CD4-positive, CD25-positive, alpha-beta regulatory T cell (primary cell): ENCODE results near the gene HOXC9. TPM values are rescaled to one million over a fixed set of nuclear protein-coding genes. Genes with fewer than 3 reads are reported as not detected.
A peak's percentile ranks its signal among the peaks of the same experiment; 100 is the strongest.

Source experiments
- ATAC-seq, 2 donors: fragments of 150-1000 bp; cut with Tn5 transposase; one replicate each; pipeline ENCODE4 v1.10.0; 2021; ENCODE audit warnings: low read depth in 2 of 2, moderate number of reproducible peaks in 2 of 2, moderate library complexity in 1 of 2
- DNase-seq, 3 donors: peaks; one replicate each; pipeline versions ENCODE4 v3.0.0 to v3.0.0-alpha.2; 2012 to 2022; ENCODE audit warnings: mixed read lengths in 1 of 3
- H3K27ac ChIP-seq: one replicate; pipeline ENCODE4 v1.7.0; 2013; ENCODE audit warnings: mild to moderate bottlenecking, low read length; ENCODE audit not compliant: insufficient read depth, poor library complexity, severe bottlenecking
- H3K27me3 ChIP-seq: one replicate; pipeline ENCODE4 v1.7.0; 2013; ENCODE audit warnings: low read length; ENCODE audit not compliant: control insufficient read depth, insufficient read depth
- H3K36me3 ChIP-seq: one replicate; pipeline ENCODE4 v1.7.0; 2013; ENCODE audit warnings: mild to moderate bottlenecking, low read length, moderate library complexity; ENCODE audit not compliant: control insufficient read depth, insufficient read depth
- H3K4me1 ChIP-seq: 2 replicates; pipeline ENCODE4 v1.7.0; 2013; ENCODE audit warnings: mild to moderate bottlenecking, low read length; ENCODE audit not compliant: insufficient read depth, control insufficient read depth, poor library complexity, severe bottlenecking
- H3K4me3 ChIP-seq: one replicate; pipeline ENCODE4 v1.7.0; 2013; ENCODE audit warnings: low read depth, mild to moderate bottlenecking, low read length, moderate library complexity
- H3K9me3 ChIP-seq, 2 experiments: 1 replicate in 1 of 2; 2 replicates in 1 of 2; pipeline ENCODE4 v1.7.0; 2013; ENCODE audit warnings: low read length in 2 of 2, mild to moderate bottlenecking in 1 of 2, moderate library complexity in 1 of 2; ENCODE audit not compliant: control insufficient read depth in 2 of 2
- H3K27ac Mint-ChIP-seq, 3 donors: one replicate each; pipeline ENCODE4 v1.8.0; 2020 to 2022; ENCODE audit warnings: mild to moderate bottlenecking in 3 of 3, mixed read lengths in 3 of 3, moderate library complexity in 2 of 3
- H3K27me3 Mint-ChIP-seq: one replicate; pipeline ENCODE4 v1.8.0; 2022; ENCODE audit warnings: mild to moderate bottlenecking, mixed read lengths
- H3K36me3 Mint-ChIP-seq: one replicate; pipeline ENCODE4 v1.8.0; 2020; ENCODE audit warnings: mixed read lengths
- H3K4me1 Mint-ChIP-seq, 4 donors: one replicate each; pipeline ENCODE4 v1.8.0; 2020 to 2022; ENCODE audit warnings: mixed read lengths in 4 of 4, mild to moderate bottlenecking in 1 of 4
- H3K4me3 Mint-ChIP-seq, 4 donors: one replicate each; pipeline ENCODE4 v1.8.0; 2020 to 2022; ENCODE audit warnings: mild to moderate bottlenecking in 4 of 4, mixed read lengths in 4 of 4, moderate library complexity in 3 of 4
- H3K9me3 Mint-ChIP-seq, 7 donors: one replicate each; pipeline ENCODE4 v1.8.0; 2020 to 2022; ENCODE audit warnings: mixed read lengths in 7 of 7, mild to moderate bottlenecking in 3 of 7, moderate library complexity in 2 of 7
- polyA plus RNA-seq, 4 donors: library from polyadenylated mRNA; unstranded; fragments of 300-500 nt; fragmentation: Illumina TruSeq; gene quantifications; one replicate each; pipeline ENCODE4 v1.2.3, GENCODE V29; 2021
- total RNA-seq: library from RNA; stranded (reverse); gene quantifications from one replicate; pipeline ENCODE4 v1.2.3, GENCODE V29; 2022

Gene HOXC9
- total and polyA plus RNA-seq, 5 donors from 2014 or later: not detected

DNA sequence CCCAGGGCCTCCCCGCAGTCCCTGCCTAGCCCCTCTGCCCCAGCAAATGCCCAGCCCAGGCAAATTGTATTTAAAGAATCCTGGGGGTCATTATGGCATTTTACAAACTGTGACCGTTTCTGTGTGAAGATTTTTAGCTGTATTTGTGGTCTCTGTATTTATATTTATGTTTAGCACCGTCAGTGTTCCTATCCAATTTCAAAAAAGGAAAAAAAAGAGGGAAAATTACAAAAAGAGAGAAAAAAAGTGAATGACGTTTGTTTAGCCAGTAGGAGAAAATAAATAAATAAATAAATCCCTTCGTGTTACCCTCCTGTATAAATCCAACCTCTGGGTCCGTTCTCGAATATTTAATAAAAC is 30.5 kb downstream of the HOXC9 start:
- Mint-ChIP-seq H3K36me3 (no peaks in the 10 kb centered on the region), H3K9me3 (peaks cover 0 to 10% (median 3%) of the 10 kb centered on the region in 7 donors), H3K27me3 (peaks cover 97% of the 10 kb centered on the region), H3K27ac (no peak overlapping the region), H3K4me3 (no peak overlapping the region), H3K4me1 (peaks cover 0 to 38% (median 20%) of the 10 kb centered on the region in 4 donors)
- Histone ChIP-seq H3K27me3 (peaks cover 40% of the 10 kb centered on the region), H3K9me3 (peaks cover 8 to 18% of the 10 kb centered on the region in 2 experiments), H3K27ac (no peak overlapping the region), H3K36me3 (no peaks in the 10 kb centered on the region), H3K4me1 (peaks cover 26% of the 10 kb centered on the region), H3K4me3 (no peak overlapping the region)
- DNase-seq: no peak
- ATAC-seq: no peak

DNA sequence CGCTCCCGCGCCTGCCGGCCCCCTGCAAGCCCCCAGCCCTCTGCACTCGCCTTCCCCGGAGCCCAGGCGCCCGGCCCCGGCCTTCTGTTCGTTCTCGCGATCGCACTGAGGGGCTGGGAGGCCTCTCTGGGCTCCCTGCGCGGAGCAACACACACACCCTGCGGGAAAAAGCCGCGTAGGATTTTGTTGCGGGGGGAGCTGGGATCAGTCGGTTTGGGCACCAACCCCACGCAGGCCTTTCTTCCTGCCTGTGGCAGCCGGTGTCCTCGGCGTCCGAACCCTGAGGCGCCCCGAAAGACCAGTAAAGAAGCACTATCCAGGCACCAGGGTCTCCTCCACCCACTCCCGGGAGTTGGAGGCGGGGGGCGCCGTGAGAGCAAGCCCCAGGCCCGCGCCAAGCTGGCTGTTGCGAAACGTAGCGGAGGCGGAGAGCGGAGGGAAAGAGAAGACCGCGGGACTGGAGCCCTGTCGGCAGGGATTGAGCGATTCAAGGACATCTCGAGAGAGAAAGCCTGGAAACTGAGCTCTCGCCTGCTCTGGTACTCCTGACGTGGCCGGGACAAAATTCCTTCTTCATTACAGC is 31.0 kb downstream of the HOXC9 start:
- Histone ChIP-seq H3K36me3 (no peaks in the 10 kb centered on the region), H3K4me3 (no peak overlapping the region), H3K4me1 (peaks cover 26% of the 10 kb centered on the region), H3K27ac (no peak overlapping the region), H3K9me3 (peaks cover 8 to 18% of the 10 kb centered on the region in 2 experiments), H3K27me3 (peaks cover 41% of the 10 kb centered on the region)
- H3K4me3 Mint-ChIP-seq: no peak overlapping the region
- ATAC-seq: no peak
- peaks cover 0 to 10% (median 3%) of the 10 kb centered on the region in 7 donors for H3K9me3 Mint-ChIP-seq
- peaks cover 0 to 38% (median 19%) of the 10 kb centered on the region in 4 donors for H3K4me1 Mint-ChIP-seq
- DNase-seq: no peak
- H3K36me3 Mint-ChIP-seq: no peaks in the 10 kb centered on the region
- H3K27me3 Mint-ChIP-seq: peaks cover 97% of the 10 kb centered on the region
- H3K27ac Mint-ChIP-seq: no peak overlapping the region

DNA sequence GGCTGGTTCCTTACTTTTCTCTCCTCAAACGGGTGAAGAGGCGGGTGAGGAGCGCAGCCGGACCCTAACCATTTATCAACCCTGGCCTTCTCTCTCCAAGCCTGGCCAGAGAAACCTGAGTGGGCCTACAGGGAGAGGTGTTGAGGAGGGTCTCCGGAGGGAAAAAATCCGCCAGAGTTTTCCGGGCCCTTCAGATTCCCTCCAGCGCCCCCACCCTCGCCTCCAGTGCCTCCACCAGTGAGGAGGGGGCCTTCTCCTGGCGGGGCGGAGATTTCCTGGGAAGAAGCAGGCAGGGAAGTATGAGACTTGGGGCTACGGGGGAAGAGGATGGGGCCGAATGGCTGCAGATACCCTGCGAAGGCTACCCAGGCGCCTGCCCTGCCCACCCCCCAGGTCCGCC is 31.5 kb downstream of the HOXC9 start:
- H3K27ac ChIP-seq: no peak overlapping the region
- H3K36me3 ChIP-seq: no peaks in the 10 kb centered on the region
- no peak overlapping the region for H3K27ac Mint-ChIP-seq
- H3K27me3 ChIP-seq: peaks cover 36% of the 10 kb centered on the region
- no peak overlapping the region for H3K4me3 Mint-ChIP-seq
- no peak overlapping the region for H3K4me3 ChIP-seq
- peaks cover 0 to 10% (median 3%) of the 10 kb centered on the region in 7 donors for H3K9me3 Mint-ChIP-seq
- H3K4me1 ChIP-seq: peaks cover 26% of the 10 kb centered on the region
- peaks cover 0 to 38% (median 19%) of the 10 kb centered on the region in 4 donors for H3K4me1 Mint-ChIP-seq
- H3K36me3 Mint-ChIP-seq: no peaks in the 10 kb centered on the region
- H3K27me3 Mint-ChIP-seq: peaks cover 97% of the 10 kb centered on the region
- peaks cover 8 to 18% of the 10 kb centered on the region in 2 experiments for H3K9me3 ChIP-seq
- DNase-seq: no peak
- no peak for ATAC-seq

DNA sequence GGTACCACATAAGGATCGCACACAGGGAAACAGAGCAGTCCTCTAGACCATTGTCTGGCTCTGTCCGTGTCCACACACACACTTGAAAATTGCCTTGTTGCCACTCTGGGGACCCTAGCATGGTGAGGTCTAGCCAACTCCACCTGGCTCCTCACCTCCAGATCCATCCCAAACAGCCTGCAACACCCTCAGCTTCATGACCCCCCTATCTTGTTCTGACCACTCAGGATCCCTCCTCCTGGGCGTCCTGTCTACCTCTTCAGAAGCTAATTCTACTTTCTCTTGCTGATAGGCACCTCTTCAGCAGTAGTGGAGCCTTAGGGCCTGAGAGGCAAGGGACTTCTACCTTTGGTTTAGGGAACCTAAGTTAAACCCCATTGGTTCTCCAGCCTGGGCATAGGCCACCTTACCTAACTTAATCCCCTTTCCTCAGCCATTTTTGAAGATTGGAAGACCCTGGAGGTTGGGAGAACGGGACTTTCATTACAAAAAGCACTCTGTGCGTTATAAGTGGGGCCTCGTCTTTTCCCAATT is 32.2 kb downstream of the HOXC9 start:
- DNase-seq: no peak
- H3K27me3 Mint-ChIP-seq: peaks cover 97% of the 10 kb centered on the region
- H3K9me3 ChIP-seq: peaks cover 8 to 18% of the 10 kb centered on the region in 2 experiments
- no peaks in the 10 kb centered on the region for H3K36me3 Mint-ChIP-seq
- H3K4me1 ChIP-seq: peaks cover 22% of the 10 kb centered on the region
- no peak overlapping the region for H3K4me3 Mint-ChIP-seq
- H3K27me3 ChIP-seq: peaks cover 31% of the 10 kb centered on the region
- H3K27ac Mint-ChIP-seq: peak overlapping the region in 1 of 3 donors; percentile 56
- no peak overlapping the region for H3K27ac ChIP-seq
- no peaks in the 10 kb centered on the region for H3K36me3 ChIP-seq
- no peak overlapping the region for H3K4me3 ChIP-seq
- H3K9me3 Mint-ChIP-seq: peaks cover 0 to 10% (median 3%) of the 10 kb centered on the region in 7 donors
- peaks cover 0 to 34% (median 17%) of the 10 kb centered on the region in 4 donors for H3K4me1 Mint-ChIP-seq
- no peak for ATAC-seq

DNA sequence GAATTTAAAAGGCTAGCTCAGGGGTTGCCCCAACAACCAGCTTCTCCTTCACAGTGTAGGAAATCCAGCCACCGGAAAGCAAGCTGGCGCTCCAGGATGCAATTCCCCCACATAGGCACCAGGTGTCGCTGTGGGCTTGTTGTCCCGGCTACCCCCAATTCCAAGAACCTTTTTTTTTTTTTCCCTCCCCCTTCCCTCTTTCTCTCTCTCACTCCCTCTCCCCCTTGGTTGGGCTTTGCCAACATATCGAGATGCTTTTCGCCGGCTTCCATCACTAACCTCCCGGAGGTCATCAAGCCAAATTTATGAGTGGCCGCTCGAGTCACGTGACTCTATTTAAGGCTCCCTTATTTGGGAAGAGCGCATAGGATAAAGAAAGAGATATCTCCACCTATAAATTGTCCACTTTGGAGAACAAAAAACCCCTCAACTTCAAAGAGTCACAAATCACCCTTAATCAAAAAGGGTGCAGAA is 32.7 kb downstream of the HOXC9 start, which contains the start of gene HOXC5:
Gene HOXC5, plus strand, starts transcription at position 424 of the 474 bp plus-strand sequence. CDS start 73 bp downstream, outside the sequence.
- no peak for ATAC-seq
- Mint-ChIP-seq H3K9me3 (peaks cover 0 to 10% (median 2%) of the 10 kb centered on the region in 7 donors), H3K36me3 (no peaks in the 10 kb centered on the region), H3K27ac (peak within 1 kb of the TSS in 1 of 3 donors; percentile 69), H3K4me3 (peak within 1 kb of the TSS in 3 of 4 donors; percentile 51 to 57 (median 52)), H3K4me1 (peaks cover 0 to 34% (median 14%) of the 10 kb centered on the region in 4 donors), H3K27me3 (peaks cover 97% of the 10 kb centered on the region)
- Histone ChIP-seq H3K36me3 (no peaks in the 10 kb centered on the region), H3K27me3 (peaks cover 26% of the 10 kb centered on the region), H3K9me3 (peaks cover 8 to 18% of the 10 kb centered on the region in 2 experiments), H3K4me1 (peaks cover 22% of the 10 kb centered on the region), H3K4me3 (no peak within 1 kb of the TSS), H3K27ac (no peak within 1 kb of the TSS)
- DNase-seq: peak in 2 of 3 donors; percentile 50 to 67

DNA sequence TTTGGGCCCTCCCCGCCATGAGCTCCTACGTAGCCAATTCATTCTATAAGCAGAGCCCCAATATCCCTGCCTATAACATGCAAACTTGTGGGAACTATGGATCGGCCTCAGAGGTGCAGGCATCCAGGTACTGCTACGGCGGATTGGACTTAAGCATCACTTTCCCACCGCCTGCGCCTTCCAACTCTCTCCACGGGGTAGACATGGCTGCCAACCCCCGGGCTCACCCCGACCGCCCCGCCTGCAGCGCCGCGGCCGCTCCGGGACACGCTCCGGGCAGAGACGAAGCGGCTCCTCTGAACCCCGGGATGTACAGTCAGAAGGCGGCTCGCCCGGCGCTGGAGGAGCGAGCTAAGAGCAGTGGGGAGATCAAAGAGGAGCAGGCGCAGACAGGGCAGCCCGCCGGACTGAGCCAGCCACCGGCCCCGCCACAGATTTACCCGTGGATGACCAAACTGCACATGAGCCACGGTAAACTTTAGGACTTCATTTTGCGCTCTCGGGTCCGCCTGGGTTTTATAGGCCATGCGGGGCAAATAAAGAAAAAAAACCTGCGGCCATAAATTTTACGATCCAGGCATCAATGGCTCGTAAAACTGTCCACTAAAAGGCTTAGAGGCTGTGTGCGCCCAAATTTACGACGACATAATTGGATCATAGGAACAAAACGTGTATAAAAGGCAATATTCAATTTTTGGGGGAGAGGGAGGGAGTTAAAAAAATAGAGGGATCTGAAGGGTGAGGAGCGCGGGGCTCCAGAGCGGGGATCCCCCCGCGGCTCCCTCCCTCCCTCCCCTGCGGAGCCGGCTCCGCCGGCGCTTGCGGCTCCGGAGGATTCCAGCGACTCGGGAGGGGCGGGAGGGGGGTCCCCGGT is 33.4 kb downstream of the HOXC9 start:
- Mint-ChIP-seq H3K9me3 (peaks cover 0 to 10% (median 2%) of the 10 kb centered on the region in 7 donors), H3K4me1 (peaks cover 0 to 32% (median 14%) of the 10 kb centered on the region in 4 donors), H3K4me3 (peak overlapping the region in 3 of 4 donors; percentile 51 to 57 (median 52)), H3K36me3 (no peaks in the 10 kb centered on the region), H3K27me3 (peaks cover 97% of the 10 kb centered on the region), H3K27ac (no peak overlapping the region)
- Histone ChIP-seq H3K9me3 (peaks cover 8 to 18% of the 10 kb centered on the region in 2 experiments), H3K4me1 (peaks cover 22% of the 10 kb centered on the region), H3K36me3 (no peaks in the 10 kb centered on the region), H3K27me3 (peaks cover 23% of the 10 kb centered on the region), H3K27ac (no peak overlapping the region), H3K4me3 (no peak overlapping the region)
- ATAC-seq: no peak
- no peak for DNase-seq

DNA sequence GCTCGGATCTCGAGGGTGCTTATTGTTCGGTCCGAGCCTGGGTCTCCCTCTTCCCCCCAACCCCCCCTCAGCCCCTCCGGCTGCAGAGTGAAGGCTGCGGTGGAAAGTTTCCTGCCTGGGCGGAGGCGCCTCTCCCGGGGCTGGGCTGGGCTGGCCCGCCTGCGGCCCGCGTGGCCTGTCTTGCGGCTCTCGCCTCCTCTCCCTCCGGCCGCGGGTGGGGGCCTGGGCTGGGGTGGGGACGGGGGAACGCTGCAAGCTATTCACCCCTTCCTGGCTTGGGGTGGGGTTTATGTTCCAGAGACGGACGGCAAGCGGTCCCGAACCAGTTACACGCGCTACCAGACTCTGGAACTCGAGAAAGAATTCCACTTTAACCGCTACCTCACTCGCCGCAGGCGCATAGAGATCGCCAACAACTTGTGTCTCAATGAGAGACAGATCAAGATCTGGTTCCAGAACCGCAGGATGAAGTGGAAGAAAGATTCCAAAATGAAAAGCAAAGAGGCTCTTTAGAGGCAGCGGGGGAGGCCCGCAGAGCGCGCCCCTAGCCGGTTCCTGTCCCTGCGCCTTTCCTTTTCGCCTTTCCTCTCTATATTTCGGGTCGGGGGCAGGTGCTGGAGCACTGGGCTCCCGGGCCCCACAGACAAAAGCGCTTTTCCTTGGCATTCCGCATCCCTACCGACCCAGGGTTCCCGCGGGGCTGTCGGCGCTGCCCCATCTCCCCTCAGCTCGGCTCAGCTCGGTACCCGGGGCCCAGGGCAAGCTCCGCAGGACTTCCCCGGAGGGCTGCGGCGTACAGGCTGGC is 34.2 kb downstream of the HOXC9 start:
- peak overlapping the region in 1 of 3 donors; percentile 48 for H3K27ac Mint-ChIP-seq
- no peak overlapping the region for H3K4me3 ChIP-seq

More for the DNA sequence above, 34.2 kb downstream of the HOXC9 start:
- H3K36me3 ChIP-seq: no peaks in the 10 kb centered on the region
- H3K4me3 Mint-ChIP-seq: peak overlapping the region; percentile 36 to 74 (median 56)
- H3K4me1 ChIP-seq: peaks cover 22% of the 10 kb centered on the region
- no peak overlapping the region for H3K27ac ChIP-seq
- H3K27me3 Mint-ChIP-seq: peaks cover 97% of the 10 kb centered on the region
- H3K9me3 ChIP-seq: peaks cover 8 to 18% of the 10 kb centered on the region in 2 experiments
- peaks cover 28% of the 10 kb centered on the region for H3K27me3 ChIP-seq
- H3K4me1 Mint-ChIP-seq: peaks cover 0 to 29% (median 13%) of the 10 kb centered on the region in 4 donors
- ATAC-seq: no peak
- H3K36me3 Mint-ChIP-seq: no peaks in the 10 kb centered on the region
- no peak for DNase-seq
- peaks cover 0 to 10% (median 2%) of the 10 kb centered on the region in 7 donors for H3K9me3 Mint-ChIP-seq
